ENCODE results near the gene HAND1.
A peak's percentile ranks its signal among the peaks of the same experiment; 100 is the strongest.

HAND1 gene

GRCh38 chr5:154506049-154506715 lies 28.2 kb upstream of the HAND1 start:
- Histone ChIP-seq H3K4me3 (no peak overlapping the region), H3K27ac (no peak overlapping the region), H3K9me3 (no peaks in the 10 kb centered on the region), H3K4me1 (no peaks in the 10 kb centered on the region), H3K27me3 (peaks cover 0 to 16% of the 10 kb centered on the region in 2 donors), H3K36me3 (no peaks in the 10 kb centered on the region)
- intact Hi-C loops (cut with DNase I; ENCODE audit: low total_unique reads) = no loop called here
- no peak for TF ChIP-seq CTCF (IDR thresholded peaks at IDR 0.05)
- peak in 1 of 2 donors; percentile 37 for DNase-seq

GRCh38 chr5:154505567-154505966 lies 27.5 kb upstream of the HAND1 start:
- Histone ChIP-seq H3K9me3 (no peaks in the 10 kb centered on the region), H3K4me1 (no peaks in the 10 kb centered on the region), H3K36me3 (no peaks in the 10 kb centered on the region), H3K27ac (no peak overlapping the region), H3K27me3 (peaks cover 0 to 15% of the 10 kb centered on the region in 2 donors), H3K4me3 (no peak overlapping the region)
- intact Hi-C loops (cut with DNase I; ENCODE audit: low total_unique reads) = no loop called here
- DNase-seq = peak in 1 of 2 donors; percentile 37
- TF ChIP-seq CTCF (IDR thresholded peaks at IDR 0.05) = no peak

- Histone ChIP-seq H3K27ac (no peak overlapping the region), H3K36me3 (no peaks in the 10 kb centered on the region), H3K4me3 (no peak overlapping the region), H3K4me1 (no peaks in the 10 kb centered on the region), H3K27me3 (peaks cover 0 to 11% of the 10 kb centered on the region in 2 donors), H3K9me3 (no peaks in the 10 kb centered on the region)
- intact Hi-C loops (cut with DNase I; ENCODE audit: low total_unique reads) = no loop called here
- DNase-seq = no peak
- no peak for TF ChIP-seq CTCF (IDR thresholded peaks at IDR 0.05)
Measured at GRCh38 chr5:154503698-154504039, 25.6 kb upstream of the HAND1 start.

GRCh38 chr5:154502180-154502579 lies 24.2 kb upstream of the HAND1 start:
- H3K36me3 ChIP-seq = no peaks in the 10 kb centered on the region
- intact Hi-C loops (cut with DNase I; ENCODE audit: low total_unique reads) = no loop called here

GRCh38 chr5:154501566-154501965 lies 23.5 kb upstream of the HAND1 start:
- TF ChIP-seq CTCF (IDR thresholded peaks at IDR 0.05) = no peak
- Histone ChIP-seq H3K36me3 (no peaks in the 10 kb centered on the region), H3K9me3 (no peaks in the 10 kb centered on the region), H3K27me3 (peaks cover 0 to 14% of the 10 kb centered on the region in 2 donors), H3K4me3 (no peak overlapping the region), H3K27ac (no peak overlapping the region), H3K4me1 (no peaks in the 10 kb centered on the region)
- intact Hi-C loops (cut with DNase I; ENCODE audit: low total_unique reads) = no loop called here
- DNase-seq = no peak

More at GRCh38 chr5:154502180-154502579, 24.2 kb upstream of the HAND1 start:
- no peak for TF ChIP-seq CTCF (IDR thresholded peaks at IDR 0.05)
- peaks cover 0 to 16% of the 10 kb centered on the region in 2 donors for H3K27me3 ChIP-seq
- no peak for DNase-seq
- no peak overlapping the region for H3K27ac ChIP-seq
- no peaks in the 10 kb centered on the region for H3K4me1 ChIP-seq
- H3K4me3 ChIP-seq = no peak overlapping the region
- H3K9me3 ChIP-seq = no peaks in the 10 kb centered on the region

- Histone ChIP-seq H3K27ac (no peak overlapping the region), H3K4me3 (no peak overlapping the region), H3K9me3 (no peaks in the 10 kb centered on the region), H3K36me3 (no peaks in the 10 kb centered on the region), H3K27me3 (peaks cover 0 to 15% of the 10 kb centered on the region in 2 donors), H3K4me1 (no peaks in the 10 kb centered on the region)
- intact Hi-C loops (cut with DNase I; ENCODE audit: low total_unique reads) = no loop called here
- TF ChIP-seq CTCF (IDR thresholded peaks at IDR 0.05) = no peak
- peak in 1 of 2 donors; percentile 25 for DNase-seq
Measured at GRCh38 chr5:154498994-154499393, 21.0 kb upstream of the HAND1 start.

All from tibial artery (tissue), 4 donors.